Lower lobe of right lung (tissue), 2 donors: ENCODE data around the gene KIF21B. TPM values are rescaled to one million over a fixed set of nuclear protein-coding genes. Genes with fewer than 3 reads are reported as not detected.

Experiments used
- ATAC-seq, 2 donors: fragments of 200-7000 bp; cut with Tn5 transposase; one replicate each; pipeline ENCODE4 v1.9.1; 2020 to 2022; ENCODE audit warnings: mild to moderate bottlenecking in 2 of 2, moderate library complexity in 2 of 2
- DNase-seq: peaks from one replicate; pipeline ENCODE4 v3.0.0-alpha.2; 2020
- H3K27ac ChIP-seq: fragments of 200-600 bp; one replicate; pipeline ENCODE4 v1.8.0; 2022
- H3K27me3 ChIP-seq: fragments of 200-600 bp; one replicate; pipeline ENCODE4 v1.8.0; 2022; ENCODE audit warnings: low read depth
- H3K36me3 ChIP-seq: fragments of 200-600 bp; one replicate; pipeline ENCODE4 v1.8.0; 2022; ENCODE audit warnings: mild to moderate bottlenecking
- H3K4me1 ChIP-seq: fragments of 200-600 bp; one replicate; pipeline ENCODE4 v1.8.0; 2022
- H3K4me3 ChIP-seq: fragments of 200-600 bp; one replicate; pipeline ENCODE4 v1.8.0; 2022; ENCODE audit warnings: mild to moderate bottlenecking
- H3K9me3 ChIP-seq: fragments of 200-600 bp; one replicate; pipeline ENCODE4 v1.8.0; 2022
- CTCF ChIP-seq: fragments of 200-600 bp; IDR thresholded peaks from one replicate; pipeline ENCODE4 v1.8.0; 2022; ENCODE audit warnings: antibody characterized with exemption, mild to moderate bottlenecking
- intact Hi-C: fragments of 100-400 bp; cut with DNase I; formaldehyde crosslinking; loops from one replicate; pipeline ENCODE4 v1.11.0; 2022
- total RNA-seq: library from RNA; stranded (reverse); fragmentation: NEBNext Ultra II Directional; extraction: Animal tissue kit (Norgen Biotek cat#: 25700); gene quantifications from one replicate; pipeline ENCODE4 v1.2.1, GENCODE V29; 2021
- donor health status: DM: no; HTN: yes; CAD: no; lungs with severe emphysema.

KIF21B gene
- total RNA-seq, 1 donor from 2014 or later: 4.7 TPM

- DNase-seq (no peak), ATAC-seq (no peak)
- Histone ChIP-seq H3K27me3 (no peaks in the 10 kb centered on the region), H3K9me3 (no peaks in the 10 kb centered on the region), H3K27ac (no peak overlapping the region), H3K4me3 (no peak overlapping the region), H3K36me3 (no peaks in the 10 kb centered on the region), H3K4me1 (no peaks in the 10 kb centered on the region)
- no peak for TF ChIP-seq CTCF
- intact Hi-C loops: no loop called here
These were observed 101.1 kb downstream of the KIF21B start for GRCh38 chr1:200922406-200922805.

- no peak for TF ChIP-seq CTCF
- no peaks in the 10 kb centered on the region for H3K9me3 ChIP-seq
- no peak for ATAC-seq
- H3K4me1 ChIP-seq: no peaks in the 10 kb centered on the region
- no peak for DNase-seq
- no peak overlapping the region for H3K27ac ChIP-seq
- intact Hi-C loops: no loop called here
- H3K36me3 ChIP-seq: no peaks in the 10 kb centered on the region
- H3K27me3 ChIP-seq: no peaks in the 10 kb centered on the region
- no peak overlapping the region for H3K4me3 ChIP-seq
These were observed 101.9 kb downstream of the KIF21B start for GRCh38 chr1:200921571-200922110.

Other genes with a start within 250 kb of the KIF21B start
- gene GPR25, start 150.7 kb downstream of the KIF21B start, total RNA-seq: 0.62 TPM
- gene INAVA, start 128.8 kb downstream of the KIF21B start, total RNA-seq: 7.8 TPM
- 0.06 TPM for gene CACNA1S, start 88.7 kb upstream of the KIF21B start, total RNA-seq
- gene ASCL5, start 103.5 kb upstream of the KIF21B start, total RNA-seq: not detected
- 47.9 TPM for gene TMEM9, start 130.8 kb upstream of the KIF21B start, total RNA-seq
- 0.18 TPM for gene IGFN1, start 167.1 kb upstream of the KIF21B start, total RNA-seq